Spleen (tissue), 11 donors: ENCODE measurements around the gene GID8. TPM values are rescaled to one million over a fixed set of nuclear protein-coding genes. Genes with fewer than 3 reads are reported as not detected.

Source experiments
- DNase-seq: peaks from one replicate; pipeline ENCODE4 v3.0.0-alpha.2; 2020
- H3K27ac ChIP-seq, 8 donors: fragments of 200-600 bp; sonication (generic) in 7 of 8; 1 replicate in 4 of 8; 2 replicates in 4 of 8; pipeline versions ENCODE4 v1.5.0 to v1.8.0; 2016 to 2021; ENCODE audit warnings: inconsistent platforms in 4 of 8, mild to moderate bottlenecking in 4 of 8, moderate library complexity in 1 of 8
- H3K27me3 ChIP-seq, 7 donors: fragments of 200-600 bp; sonication (generic) in 6 of 7; replicated peaks in 1 of 7; 1 replicate in 4 of 7; 2 replicates in 3 of 7; pipeline versions ENCODE4 v1.5.0 to v1.8.0; 2016 to 2021; ENCODE audit warnings: inconsistent platforms in 3 of 7, mild to moderate bottlenecking in 1 of 7
- H3K36me3 ChIP-seq, 6 donors: fragments of 200-600 bp; sonication (generic) in 5 of 6; 1 replicate in 4 of 6; 2 replicates in 2 of 6; pipeline versions ENCODE4 v1.5.0 to v1.8.0; 2016 to 2021; ENCODE audit warnings: inconsistent platforms in 2 of 6
- H3K4me1 ChIP-seq, 6 donors: fragments of 200-600 bp; sonication (generic) in 5 of 6; 1 replicate in 3 of 6; 2 replicates in 3 of 6; pipeline versions ENCODE4 v1.5.0 to v1.8.0; 2016 to 2021; ENCODE audit warnings: inconsistent platforms in 3 of 6
- H3K4me3 ChIP-seq, 8 donors: fragments of 200-600 bp; sonication (generic) in 7 of 8; 1 replicate in 4 of 8; 2 replicates in 4 of 8; pipeline versions ENCODE4 v1.5.0 to v1.8.0; 2016 to 2021; ENCODE audit warnings: inconsistent platforms in 4 of 8, mild to moderate bottlenecking in 4 of 8, moderate library complexity in 2 of 8
- H3K9me3 ChIP-seq, 8 donors: fragments of 200-600 bp; sonication (generic) in 7 of 8; 1 replicate in 4 of 8; 2 replicates in 4 of 8; pipeline versions ENCODE4 v1.5.0 to v1.8.0; 2016 to 2021; ENCODE audit warnings: inconsistent platforms in 4 of 8
- POLR2A ChIP-seq, 3 donors: fragments of 450-650 bp; IDR thresholded peaks; one replicate each; pipeline ENCODE4 v1.5.1; 2017; ENCODE audit warnings: antibody characterized with exemption in 3 of 3, mild to moderate bottlenecking in 1 of 3
- POLR2AphosphoS5 ChIP-seq, 3 donors: sonication (generic); formaldehyde crosslinking; IDR thresholded peaks; one replicate each; pipeline ENCODE4 v1.5.1; 2017; ENCODE audit warnings: antibody characterized with exemption in 3 of 3
- WGBS, 5 donors: extraction: QIAGEN DNeasy Blood & Tissue Kit in 3 of 5; methylation state at CpG; one replicate each; pipeline versions ENCODE4 v1.1.5 to v1.1.7; 2013 to 2018; 5-methylcytosine and 5-hydroxymethylcytosine counted together
- intact Hi-C: fragments of 100-400 bp; cut with DNase I; formaldehyde crosslinking; loops from one replicate; pipeline ENCODE4 v1.15.0; 2023; ENCODE audit warnings: low total_unique reads
- polyA plus RNA-seq, 3 donors: library from polyadenylated mRNA; stranded (reverse); fragments of 200-250 nt; gene quantifications; one replicate each; pipeline ENCODE4 v1.2.1, GENCODE V29; 2013
- total RNA-seq, 7 donors: library from RNA; depleted of rRNA in 3 of 7; stranded (reverse); fragments of >200 nt in 3 of 7; fragmentation: NEBNext Ultra II Directional in 4 of 7; extraction: Animal tissue kit (Norgen Biotek cat#: 25700) in 4 of 7; gene quantifications; one replicate each; pipeline versions ENCODE4 v1.1.0 to v1.2.1, GENCODE V29; 2016 to 2021
- TF ChIP-seq, protein P1 (sequence below), 11 experiments: fragments of 200-600 bp in 7 of 11; fragments of 450-650 bp in 4 of 11; sonication (generic) in 4 of 11; IDR thresholded peaks in 8 of 11; conservative IDR thresholded peaks in 3 of 11; 1 replicate in 7 of 11; 2 replicates in 4 of 11; pipeline versions ENCODE4 v1.4.0 to v1.8.0; 2016 to 2021; ENCODE audit warnings: antibody characterized with exemption in 11 of 11, inconsistent platforms in 4 of 11, mild to moderate bottlenecking in 1 of 11
- donor health status: healthy with polysubstance abuse.
- donor health status: DM: no; HTN: no; CAD: no; lungs with moderate emphysema.
- donor health status: DM: no; HTN: no; CAD: no.
- donor health status: Bipolar disorder and iron deficiency.
- donor health status: healthy.
- donor health status: DM: no; HTN: no; CAD: no.
- donor health status: DM: yes; HTN: yes; CAD: no.

GID8 gene
- total and polyA plus RNA-seq, 10 donors: 9.7 to 33.3 (median 28.1) TPM

DNA sequence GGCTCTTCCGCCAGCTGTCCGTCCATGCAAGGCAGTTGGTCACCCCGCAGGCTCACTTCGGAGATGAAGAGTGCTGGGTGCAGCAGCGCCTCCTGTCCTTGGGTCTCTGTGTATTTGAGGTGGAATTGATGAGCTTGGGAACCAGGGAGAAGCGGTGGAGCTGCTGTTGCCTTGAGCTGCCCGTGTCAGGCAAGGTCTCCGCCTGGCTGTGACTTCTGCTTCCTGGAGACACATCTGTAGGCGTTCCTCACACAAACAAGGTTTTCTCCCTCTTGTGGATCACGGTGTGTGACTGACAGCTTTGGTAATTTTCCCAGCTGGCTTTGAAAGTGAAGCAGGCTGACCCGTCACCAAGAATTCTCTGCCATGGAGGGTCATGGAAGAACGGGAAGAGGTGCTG lies 12.0 kb downstream of the GID8 start:
- Histone ChIP-seq H3K36me3 (peaks cover 0 to 60% (median 42%) of the 10 kb centered on the region in 6 donors), H3K9me3 (no peaks in the 10 kb centered on the region), H3K4me1 (peaks cover 21 to 45% (median 33%) of the 10 kb centered on the region in 6 donors), H3K4me3 (no peak overlapping the region), H3K27me3 (no peaks in the 10 kb centered on the region), H3K27ac (no peak overlapping the region)
- no peak for TF ChIP-seq POLR2AphosphoS5 (IDR thresholded peaks at IDR 0.05)
- TF ChIP-seq POLR2A (IDR thresholded peaks at IDR 0.05): no peak
- TF ChIP-seq, protein P1, sequence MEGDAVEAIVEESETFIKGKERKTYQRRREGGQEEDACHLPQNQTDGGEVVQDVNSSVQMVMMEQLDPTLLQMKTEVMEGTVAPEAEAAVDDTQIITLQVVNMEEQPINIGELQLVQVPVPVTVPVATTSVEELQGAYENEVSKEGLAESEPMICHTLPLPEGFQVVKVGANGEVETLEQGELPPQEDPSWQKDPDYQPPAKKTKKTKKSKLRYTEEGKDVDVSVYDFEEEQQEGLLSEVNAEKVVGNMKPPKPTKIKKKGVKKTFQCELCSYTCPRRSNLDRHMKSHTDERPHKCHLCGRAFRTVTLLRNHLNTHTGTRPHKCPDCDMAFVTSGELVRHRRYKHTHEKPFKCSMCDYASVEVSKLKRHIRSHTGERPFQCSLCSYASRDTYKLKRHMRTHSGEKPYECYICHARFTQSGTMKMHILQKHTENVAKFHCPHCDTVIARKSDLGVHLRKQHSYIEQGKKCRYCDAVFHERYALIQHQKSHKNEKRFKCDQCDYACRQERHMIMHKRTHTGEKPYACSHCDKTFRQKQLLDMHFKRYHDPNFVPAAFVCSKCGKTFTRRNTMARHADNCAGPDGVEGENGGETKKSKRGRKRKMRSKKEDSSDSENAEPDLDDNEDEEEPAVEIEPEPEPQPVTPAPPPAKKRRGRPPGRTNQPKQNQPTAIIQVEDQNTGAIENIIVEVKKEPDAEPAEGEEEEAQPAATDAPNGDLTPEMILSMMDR (IDR thresholded peaks at IDR 0.05 in 8 of 11, conservative IDR thresholded peaks at IDR 0.05 in 3 of 11): no peak
- DNase-seq: peak; percentile 32
- WGBS, 5 donors: 85 to 93% (median 89%) methylated on average over 12 of the region's 12 CpGs
- intact Hi-C loops: no loop called here

DNA sequence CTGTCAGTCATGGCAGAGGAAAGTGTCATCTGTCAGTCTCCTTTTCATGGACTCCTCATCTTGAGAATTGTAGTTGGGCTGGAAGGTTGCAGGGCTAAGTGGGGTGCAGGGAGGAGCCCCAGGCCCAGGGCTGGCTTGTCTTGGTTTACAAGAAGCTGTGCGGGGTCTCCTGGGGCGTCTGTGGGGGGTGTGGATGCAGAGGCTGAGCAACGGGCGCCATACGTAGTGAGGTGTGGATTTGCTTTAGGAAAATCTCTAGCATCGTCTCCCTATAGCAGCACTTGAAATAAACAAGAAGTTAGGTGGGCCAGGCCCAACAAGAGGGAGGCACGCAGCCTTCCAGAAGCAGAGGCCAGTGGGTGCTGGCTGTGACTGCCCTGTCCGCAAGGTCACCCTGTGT lies 12.8 kb downstream of the GID8 start:
- no peaks in the 10 kb centered on the region for H3K27me3 ChIP-seq
- no peak for TF ChIP-seq POLR2A (IDR thresholded peaks at IDR 0.05)
- TF ChIP-seq, protein P1 (IDR thresholded peaks at IDR 0.05 in 8 of 11, conservative IDR thresholded peaks at IDR 0.05 in 3 of 11): no peak
- TF ChIP-seq POLR2AphosphoS5 (IDR thresholded peaks at IDR 0.05): no peak
- DNase-seq: no peak
- H3K36me3 ChIP-seq: peaks cover 0 to 52% (median 34%) of the 10 kb centered on the region in 6 donors
- WGBS, 5 donors: 95 to 99% (median 95%) methylated on average over 8 of the region's 8 CpGs
- H3K4me3 ChIP-seq: no peak overlapping the region
- no peaks in the 10 kb centered on the region for H3K9me3 ChIP-seq
- H3K27ac ChIP-seq: no peak overlapping the region
- intact Hi-C loops: no loop called here
- peaks cover 22 to 53% (median 37%) of the 10 kb centered on the region in 6 donors for H3K4me1 ChIP-seq

DNA sequence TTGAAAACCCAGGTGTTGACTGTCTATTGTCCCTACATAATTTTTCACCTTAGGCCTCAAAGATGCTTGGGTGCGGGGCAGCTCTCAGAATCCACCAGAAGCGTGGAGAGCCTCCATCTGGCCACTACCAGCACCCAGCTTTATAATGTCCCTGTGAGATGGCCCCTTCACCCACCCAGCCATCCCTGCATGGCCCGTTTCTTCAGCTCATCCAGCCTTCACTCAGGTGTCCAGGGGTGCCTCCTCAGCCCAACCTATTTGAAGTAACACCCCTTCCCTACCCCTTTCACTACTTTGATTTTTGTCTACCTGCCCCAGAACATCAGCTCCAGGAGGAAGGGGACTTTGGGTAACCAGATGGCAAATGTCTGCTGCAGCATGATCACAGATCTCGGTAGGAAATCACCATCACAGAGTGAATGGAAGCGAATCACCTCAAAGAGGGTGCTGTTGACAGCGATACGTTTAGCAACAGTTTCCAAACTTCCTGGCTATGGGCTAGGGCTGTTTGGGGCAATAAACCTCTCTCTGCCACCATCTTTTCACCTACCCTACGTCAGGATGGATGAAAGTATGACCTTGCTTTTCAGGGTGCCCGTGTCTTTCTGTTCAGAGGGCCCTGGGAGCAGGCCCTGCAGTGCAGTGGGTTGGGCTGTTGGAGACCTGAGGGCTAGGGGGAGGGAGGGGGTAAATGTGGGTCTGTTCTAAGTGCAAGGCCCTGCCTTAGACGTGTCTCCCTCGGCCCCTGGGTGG lies 13.4 kb downstream of the GID8 start:
- no peaks in the 10 kb centered on the region for H3K27me3 ChIP-seq
- peak overlapping the region in 3 of 8 donors; percentile 84 to 92 (median 87) for H3K27ac ChIP-seq
- DNase-seq: no peak
- WGBS, 5 donors: 73 to 94% (median 86%) methylated on average over 9 to 11 of the region's 11 CpGs
- peaks cover 22 to 58% (median 39%) of the 10 kb centered on the region in 6 donors for H3K4me1 ChIP-seq
- no peak for TF ChIP-seq POLR2A (IDR thresholded peaks at IDR 0.05)
- TF ChIP-seq, protein P1 (IDR thresholded peaks at IDR 0.05 in 8 of 11, conservative IDR thresholded peaks at IDR 0.05 in 3 of 11): no peak
- H3K36me3 ChIP-seq: peaks cover 0 to 51% (median 29%) of the 10 kb centered on the region in 6 donors
- H3K4me3 ChIP-seq: peak overlapping the region in 1 of 8 donors; percentile 48
- no peaks in the 10 kb centered on the region for H3K9me3 ChIP-seq
- intact Hi-C loops: no loop called here

DNA sequence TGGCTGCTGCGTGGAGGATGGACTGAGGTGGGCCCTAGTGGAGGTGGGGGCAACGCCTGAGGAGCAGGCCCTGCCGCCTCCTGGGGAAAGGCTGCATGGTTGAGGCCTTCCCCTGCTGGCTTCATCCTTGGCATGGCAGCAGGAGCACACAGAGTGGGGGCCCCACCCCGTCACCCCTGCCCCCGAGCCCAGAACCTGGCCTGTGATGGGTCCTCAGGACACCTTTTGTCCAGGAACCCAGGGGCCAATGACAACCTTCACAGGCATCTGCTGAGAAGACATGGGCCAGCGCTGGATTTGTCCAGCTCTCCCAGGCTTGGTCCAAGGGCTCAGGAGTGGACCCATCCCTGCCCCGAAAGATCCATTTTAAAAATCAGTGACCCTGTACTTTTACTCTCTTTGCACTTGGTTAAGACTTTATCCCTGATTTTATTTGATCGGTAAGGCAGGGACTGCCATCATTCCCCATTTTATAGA lies 14.0 kb downstream of the GID8 start:
- WGBS, 5 donors: 70 to 88% (median 85%) methylated on average over 3 to 8 of the region's 8 CpGs
- peak; percentile 78 for DNase-seq

More for the DNA sequence above, 14.0 kb downstream of the GID8 start:
- no peaks in the 10 kb centered on the region for H3K27me3 ChIP-seq
- intact Hi-C loops: no loop called here
- H3K4me1 ChIP-seq: peaks cover 22 to 59% (median 39%) of the 10 kb centered on the region in 6 donors
- peak overlapping the region in 7 of 8 donors; percentile 25 to 76 (median 47) for H3K4me3 ChIP-seq
- peaks cover 0 to 51% (median 22%) of the 10 kb centered on the region in 6 donors for H3K36me3 ChIP-seq
- H3K27ac ChIP-seq: peak overlapping the region; percentile 78 to 92 (median 88)
- no peaks in the 10 kb centered on the region for H3K9me3 ChIP-seq
- no peak for TF ChIP-seq POLR2AphosphoS5 (IDR thresholded peaks at IDR 0.05)
- no peak for TF ChIP-seq POLR2A (IDR thresholded peaks at IDR 0.05)
- TF ChIP-seq, protein P1 (IDR thresholded peaks at IDR 0.05 in 8 of 11, conservative IDR thresholded peaks at IDR 0.05 in 3 of 11): no peak
